ENCODE measurements around the gene INO80B. TPM values are rescaled to one million over a fixed set of nuclear protein-coding genes. Genes with fewer than 3 reads are reported as not detected.

The INO80B gene
- total RNA-seq, 1 donor from 2014 or later, result 24.3 TPM

GRCh38 chr2:74427551-74427950 lies 27.3 kb upstream of the INO80B start:
- no peak overlapping the region for H3K27ac Mint-ChIP-seq (ENCODE audit: unreplicated experiment)
- DNase-seq (ENCODE audit: low spot score), result no peak

DNA sequence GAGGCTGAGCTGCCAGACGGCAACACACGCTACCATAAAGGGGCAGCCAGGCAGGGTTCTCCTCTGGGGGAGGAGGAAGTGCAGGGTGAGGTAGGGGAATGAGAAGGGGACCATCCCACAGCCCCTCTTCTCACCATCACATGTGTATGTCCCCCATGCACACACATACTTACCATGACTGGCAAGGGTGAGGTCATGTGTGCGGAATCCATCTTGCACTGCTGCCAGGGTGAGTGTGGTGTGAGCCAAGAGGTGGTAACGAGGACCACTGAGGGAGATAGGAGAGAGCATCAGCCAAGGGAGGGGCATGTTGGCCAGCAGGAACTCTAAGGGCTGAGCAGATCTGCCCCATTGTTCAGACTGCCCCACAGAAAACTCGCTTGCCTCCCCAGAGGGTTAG lies 26.2 kb upstream of the INO80B start:
- Mint-ChIP-seq H3K27ac (ENCODE audit: unreplicated experiment) (no peak overlapping the region), H3K4me3 (ENCODE audit: unreplicated experiment) (no peak overlapping the region), H3K36me3 (ENCODE audit: low read depth) (peaks cover 36% of the 10 kb centered on the region), H3K27me3 (ENCODE audit: low read depth) (no peaks in the 10 kb centered on the region), H3K9me3 (ENCODE audit: low read depth) (no peaks in the 10 kb centered on the region), H3K4me1 (ENCODE audit: low read depth) (no peaks in the 10 kb centered on the region)
- DNase-seq (ENCODE audit: low spot score), result no peak
- TF ChIP-seq, protein P1, sequence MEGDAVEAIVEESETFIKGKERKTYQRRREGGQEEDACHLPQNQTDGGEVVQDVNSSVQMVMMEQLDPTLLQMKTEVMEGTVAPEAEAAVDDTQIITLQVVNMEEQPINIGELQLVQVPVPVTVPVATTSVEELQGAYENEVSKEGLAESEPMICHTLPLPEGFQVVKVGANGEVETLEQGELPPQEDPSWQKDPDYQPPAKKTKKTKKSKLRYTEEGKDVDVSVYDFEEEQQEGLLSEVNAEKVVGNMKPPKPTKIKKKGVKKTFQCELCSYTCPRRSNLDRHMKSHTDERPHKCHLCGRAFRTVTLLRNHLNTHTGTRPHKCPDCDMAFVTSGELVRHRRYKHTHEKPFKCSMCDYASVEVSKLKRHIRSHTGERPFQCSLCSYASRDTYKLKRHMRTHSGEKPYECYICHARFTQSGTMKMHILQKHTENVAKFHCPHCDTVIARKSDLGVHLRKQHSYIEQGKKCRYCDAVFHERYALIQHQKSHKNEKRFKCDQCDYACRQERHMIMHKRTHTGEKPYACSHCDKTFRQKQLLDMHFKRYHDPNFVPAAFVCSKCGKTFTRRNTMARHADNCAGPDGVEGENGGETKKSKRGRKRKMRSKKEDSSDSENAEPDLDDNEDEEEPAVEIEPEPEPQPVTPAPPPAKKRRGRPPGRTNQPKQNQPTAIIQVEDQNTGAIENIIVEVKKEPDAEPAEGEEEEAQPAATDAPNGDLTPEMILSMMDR (IDR thresholded peaks at IDR 0.05), result no peak

More at GRCh38 chr2:74427551-74427950, 27.3 kb upstream of the INO80B start:
- TF ChIP-seq, protein P1 (IDR thresholded peaks at IDR 0.05), result no peak
- Mint-ChIP-seq H3K36me3 (ENCODE audit: low read depth) (peaks cover 36% of the 10 kb centered on the region), H3K4me1 (ENCODE audit: low read depth) (no peaks in the 10 kb centered on the region), H3K9me3 (ENCODE audit: low read depth) (no peaks in the 10 kb centered on the region), H3K27me3 (ENCODE audit: low read depth) (no peaks in the 10 kb centered on the region), H3K4me3 (ENCODE audit: unreplicated experiment) (no peak overlapping the region)

DNA sequence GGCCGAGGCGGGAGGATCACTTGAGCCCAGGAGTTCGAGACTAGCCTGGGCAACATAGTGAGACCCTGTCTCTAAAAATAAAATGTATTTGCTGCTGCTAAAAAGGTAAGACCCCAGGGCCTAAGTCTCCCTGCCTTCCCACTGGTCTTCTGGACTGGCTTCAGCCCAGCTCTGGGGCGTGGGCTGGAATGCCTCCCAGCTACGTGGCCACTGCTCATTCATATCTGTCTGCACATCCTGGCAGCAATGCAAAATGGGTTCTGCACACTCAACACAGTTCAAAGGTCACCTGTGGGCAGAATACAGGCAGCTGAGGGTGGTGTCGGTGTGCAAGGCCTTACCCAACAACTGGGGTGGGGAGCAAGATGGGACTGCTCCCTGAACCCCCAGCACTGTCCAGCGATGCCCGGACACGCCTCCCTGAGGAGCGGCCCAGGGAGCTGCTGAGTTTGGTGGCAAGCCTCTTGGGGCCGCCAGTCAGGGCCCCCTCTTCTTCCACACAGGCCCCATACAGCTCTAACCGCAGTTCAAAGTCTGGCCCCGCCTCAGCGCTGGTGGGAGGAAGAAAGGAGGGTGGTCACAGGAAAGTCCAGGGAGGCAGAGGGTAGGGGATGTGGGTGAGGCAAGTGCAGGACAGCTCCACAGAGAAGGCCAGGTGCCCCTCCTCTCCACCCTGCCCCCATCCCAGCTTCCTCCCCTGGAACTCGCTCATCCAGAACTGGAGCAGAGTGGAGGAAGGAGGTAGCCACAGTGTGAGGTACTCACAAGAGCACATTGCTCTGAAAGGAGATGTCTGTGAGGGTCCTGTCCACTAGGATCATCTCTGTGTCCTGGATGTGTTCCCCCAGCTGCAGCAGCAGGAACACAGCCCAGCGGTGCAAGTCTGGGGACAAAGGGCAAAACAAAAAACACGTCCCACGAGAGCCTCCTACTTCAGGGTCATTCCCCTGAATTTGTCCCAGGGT lies 25.1 kb upstream of the INO80B start:
- Mint-ChIP-seq H3K36me3 (ENCODE audit: low read depth) (peaks cover 36% of the 10 kb centered on the region), H3K4me1 (ENCODE audit: low read depth) (no peaks in the 10 kb centered on the region), H3K27ac (ENCODE audit: unreplicated experiment) (no peak overlapping the region), H3K9me3 (ENCODE audit: low read depth) (no peaks in the 10 kb centered on the region), H3K27me3 (ENCODE audit: low read depth) (no peaks in the 10 kb centered on the region), H3K4me3 (ENCODE audit: unreplicated experiment) (no peak overlapping the region)
- TF ChIP-seq, protein P1 (IDR thresholded peaks at IDR 0.05), result no peak
- DNase-seq (ENCODE audit: low spot score), result no peak

- Mint-ChIP-seq H3K9me3 (ENCODE audit: low read depth) (no peaks in the 10 kb centered on the region), H3K4me3 (ENCODE audit: unreplicated experiment) (no peak overlapping the region), H3K27ac (ENCODE audit: unreplicated experiment) (no peak overlapping the region), H3K27me3 (ENCODE audit: low read depth) (no peaks in the 10 kb centered on the region), H3K4me1 (ENCODE audit: low read depth) (no peaks in the 10 kb centered on the region), H3K36me3 (ENCODE audit: low read depth) (peaks cover 33% of the 10 kb centered on the region)
- DNase-seq (ENCODE audit: low spot score), result no peak
- TF ChIP-seq, protein P1 (IDR thresholded peaks at IDR 0.05), result no peak
These were observed 24.4 kb upstream of the INO80B start for GRCh38 chr2:74430502-74430901.

DNA sequence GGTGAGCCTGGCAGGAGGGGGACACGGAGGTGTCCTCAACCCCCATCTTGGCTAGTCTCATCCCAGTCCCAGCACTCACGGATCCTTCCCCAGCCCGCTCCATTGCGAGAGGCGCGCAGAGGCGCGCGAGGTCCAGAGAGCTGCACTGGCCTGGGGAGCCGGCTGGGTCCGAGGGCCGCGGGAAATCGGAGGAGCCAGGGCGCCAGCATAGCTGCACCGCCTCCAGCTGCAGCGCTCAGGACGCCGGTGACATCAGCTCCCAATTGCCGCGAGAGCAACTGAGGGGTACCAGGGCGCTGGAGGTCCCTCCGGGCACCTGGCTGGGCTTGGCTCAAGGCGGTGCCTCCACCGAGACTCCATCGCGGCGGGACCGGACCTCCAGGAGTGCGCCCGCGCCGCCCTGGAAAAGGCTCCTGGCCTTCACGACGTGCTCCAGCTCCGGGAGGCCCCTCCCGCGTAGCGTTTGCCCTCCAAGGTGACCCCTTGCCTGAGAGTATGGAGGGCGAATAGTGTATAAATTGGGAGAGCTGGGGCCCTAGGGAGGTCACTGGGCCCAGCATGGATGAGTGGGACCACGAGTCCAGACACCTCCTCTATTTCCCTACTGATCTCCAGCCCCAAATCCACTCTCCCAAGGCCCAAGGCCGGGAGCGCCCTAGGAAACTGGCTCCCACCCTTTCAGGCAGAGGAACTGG lies 18.6 kb upstream of the INO80B start:
- no peak for DNase-seq (ENCODE audit: low spot score)
- TF ChIP-seq, protein P1 (IDR thresholded peaks at IDR 0.05), result no peak
- Mint-ChIP-seq H3K27me3 (ENCODE audit: low read depth) (peaks cover 2% of the 10 kb centered on the region), H3K36me3 (ENCODE audit: low read depth) (peaks cover 4% of the 10 kb centered on the region), H3K4me3 (ENCODE audit: unreplicated experiment) (no peak overlapping the region), H3K9me3 (ENCODE audit: low read depth) (no peaks in the 10 kb centered on the region), H3K4me1 (ENCODE audit: low read depth) (peaks cover 41% of the 10 kb centered on the region), H3K27ac (ENCODE audit: unreplicated experiment) (no peak overlapping the region)

All from chondrocyte (in vitro differentiated cells).